ENCODE results near the gene CHODL.

Gene CHODL, protein sequence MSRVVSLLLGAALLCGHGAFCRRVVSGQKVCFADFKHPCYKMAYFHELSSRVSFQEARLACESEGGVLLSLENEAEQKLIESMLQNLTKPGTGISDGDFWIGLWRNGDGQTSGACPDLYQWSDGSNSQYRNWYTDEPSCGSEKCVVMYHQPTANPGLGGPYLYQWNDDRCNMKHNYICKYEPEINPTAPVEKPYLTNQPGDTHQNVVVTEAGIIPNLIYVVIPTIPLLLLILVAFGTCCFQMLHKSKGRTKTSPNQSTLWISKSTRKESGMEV

DNA sequence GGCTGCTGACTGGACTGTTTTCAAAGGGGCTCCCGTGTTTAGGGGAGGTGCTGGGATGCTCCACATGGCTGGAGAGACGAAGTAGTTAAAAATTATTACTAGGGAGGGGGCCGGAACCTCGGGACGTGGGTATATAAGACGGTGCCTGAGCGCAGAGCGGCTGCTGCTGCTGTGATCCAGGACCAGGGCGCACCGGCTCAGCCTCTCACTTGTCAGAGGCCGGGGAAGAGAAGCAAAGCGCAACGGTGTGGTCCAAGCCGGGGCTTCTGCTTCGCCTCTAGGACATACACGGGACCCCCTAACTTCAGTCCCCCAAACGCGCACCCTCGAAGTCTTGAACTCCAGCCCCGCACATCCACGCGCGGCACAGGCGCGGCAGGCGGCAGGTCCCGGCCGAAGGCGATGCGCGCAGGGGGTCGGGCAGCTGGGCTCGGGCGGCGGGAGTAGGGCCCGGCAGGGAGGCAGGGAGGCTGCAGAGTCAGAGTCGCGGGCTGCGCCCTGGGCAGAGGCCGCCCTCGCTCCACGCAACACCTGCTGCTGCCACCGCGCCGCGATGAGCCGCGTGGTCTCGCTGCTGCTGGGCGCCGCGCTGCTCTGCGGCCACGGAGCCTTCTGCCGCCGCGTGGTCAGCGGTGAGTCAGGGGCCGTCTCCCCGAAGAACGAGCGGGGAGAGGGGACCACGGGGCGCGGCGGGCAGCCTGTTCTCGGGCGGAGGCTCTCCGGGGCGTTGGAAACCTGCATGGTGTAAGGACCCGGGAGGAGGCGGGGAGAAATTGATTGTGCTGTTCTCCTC lies at the start of gene CHODL:
TSS of gene CHODL (plus strand) at position 163 of the 793 bp plus-strand sequence. CDS start at position 554, 391 bp downstream.
- no peak for TF ChIP-seq CTCF (IDR thresholded peaks at IDR 0.05; ENCODE audit: control extremely low read depth, extremely low read depth, low read depth, missing control alignments)
- DNase-seq (ENCODE audit: extremely low spot score), result no peak
- POLR2A ChIA-PET, result no interaction called here
- CTCF ChIA-PET, result no interaction called here

DNA sequence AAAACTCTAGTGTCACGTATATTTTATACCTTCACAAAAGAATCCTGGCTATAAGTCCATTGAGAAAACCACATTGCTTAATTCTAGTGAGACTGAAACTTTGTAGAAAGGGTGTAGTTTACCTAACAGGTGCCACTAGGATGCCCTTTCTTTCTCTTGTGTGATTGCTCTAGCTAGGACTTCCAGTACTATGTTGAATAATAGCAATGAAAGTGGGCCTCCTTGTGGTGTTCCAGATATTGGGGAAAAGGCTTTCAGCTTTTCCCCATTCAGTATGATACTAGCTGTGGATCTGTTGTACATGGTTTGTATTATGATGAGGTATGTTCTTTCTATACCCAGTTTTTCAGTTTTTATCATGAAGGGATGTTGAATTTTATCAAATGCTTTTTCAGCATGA lies 39.7 kb upstream of the CHODL start:
- TF ChIP-seq CTCF (IDR thresholded peaks at IDR 0.05; ENCODE audit: control extremely low read depth, extremely low read depth, low read depth, missing control alignments), result no peak
- DNase-seq (ENCODE audit: extremely low spot score), result no peak
- POLR2A ChIA-PET, result no interaction called here
- CTCF ChIA-PET, result no interaction called here

DNA sequence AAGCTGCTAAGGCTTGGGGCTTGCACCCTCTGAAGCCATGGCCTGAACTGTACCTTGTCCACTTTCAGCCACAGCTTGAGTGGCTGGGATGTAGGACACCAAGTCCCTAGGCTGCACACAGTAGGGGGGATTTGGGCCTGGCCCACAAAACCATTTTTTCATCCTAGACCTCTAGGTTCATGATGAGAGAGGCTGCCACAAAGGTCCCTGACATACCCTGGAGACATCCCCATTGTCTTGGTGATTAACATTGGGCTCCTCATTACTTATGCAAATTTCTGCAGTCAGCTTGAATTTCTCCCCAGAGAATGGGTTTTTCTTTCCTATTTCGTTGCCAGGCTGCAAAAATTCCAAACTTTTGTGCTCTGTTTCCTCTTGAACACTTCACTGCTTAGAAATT lies 26.3 kb upstream of the CHODL start:
- ChIA-PET POLR2A (no interaction called here), CTCF (interaction anchor here (1.2 kb wide), 1 partner anchor 9 kb away, joined by 4 read pairs; no protein-coding TSS in a partner anchor)
- DNase-seq (ENCODE audit: extremely low spot score), result no peak
- no peak for TF ChIP-seq CTCF (IDR thresholded peaks at IDR 0.05; ENCODE audit: control extremely low read depth, extremely low read depth, low read depth, missing control alignments)

DNA sequence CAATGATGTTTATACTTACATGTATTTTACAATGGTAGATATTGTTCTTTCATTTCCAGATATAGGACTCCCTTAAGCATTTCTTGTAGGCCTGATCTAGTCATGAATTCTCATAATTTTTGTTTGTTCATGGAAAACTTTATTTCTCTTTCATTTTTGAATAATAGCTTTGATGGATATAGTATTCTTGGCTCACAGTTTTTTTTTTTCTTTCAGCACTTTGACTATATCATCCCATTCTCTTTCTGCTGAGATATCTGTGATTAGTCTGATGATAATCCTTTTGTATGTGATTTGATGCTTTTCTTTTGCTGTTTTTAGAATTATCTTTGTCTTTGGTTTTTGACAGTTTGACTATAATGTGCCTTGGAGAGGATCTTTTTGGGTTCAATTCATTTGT lies 24.1 kb upstream of the CHODL start:
- ChIA-PET POLR2A (no interaction called here), CTCF (no interaction called here)
- DNase-seq (ENCODE audit: extremely low spot score), result no peak
- TF ChIP-seq CTCF (IDR thresholded peaks at IDR 0.05; ENCODE audit: control extremely low read depth, extremely low read depth, low read depth, missing control alignments), result no peak

DNA sequence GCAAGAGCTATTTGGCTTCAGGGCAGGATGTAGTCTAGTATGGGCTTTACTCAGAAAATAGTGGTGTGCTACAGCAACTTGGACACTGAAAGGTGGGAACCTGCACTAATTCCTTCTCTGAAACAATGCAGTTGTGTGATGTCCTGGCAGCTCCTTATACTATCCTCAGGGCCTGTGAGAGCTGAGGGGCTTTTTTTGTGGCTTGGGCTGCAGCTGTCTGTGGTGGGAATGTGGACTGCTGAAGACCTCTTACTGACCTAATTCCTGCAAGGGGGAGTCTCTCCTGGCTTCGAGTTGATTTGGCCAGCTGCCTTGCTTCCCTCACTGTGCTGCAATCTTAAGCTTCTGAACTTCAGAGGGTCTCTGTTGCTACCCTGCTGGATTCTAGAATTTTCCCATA lies 22.3 kb upstream of the CHODL start:
- DNase-seq (ENCODE audit: extremely low spot score), result no peak
- ChIA-PET CTCF (no interaction called here), POLR2A (no interaction called here)
- no peak for TF ChIP-seq CTCF (IDR thresholded peaks at IDR 0.05; ENCODE audit: control extremely low read depth, extremely low read depth, low read depth, missing control alignments)

DNA sequence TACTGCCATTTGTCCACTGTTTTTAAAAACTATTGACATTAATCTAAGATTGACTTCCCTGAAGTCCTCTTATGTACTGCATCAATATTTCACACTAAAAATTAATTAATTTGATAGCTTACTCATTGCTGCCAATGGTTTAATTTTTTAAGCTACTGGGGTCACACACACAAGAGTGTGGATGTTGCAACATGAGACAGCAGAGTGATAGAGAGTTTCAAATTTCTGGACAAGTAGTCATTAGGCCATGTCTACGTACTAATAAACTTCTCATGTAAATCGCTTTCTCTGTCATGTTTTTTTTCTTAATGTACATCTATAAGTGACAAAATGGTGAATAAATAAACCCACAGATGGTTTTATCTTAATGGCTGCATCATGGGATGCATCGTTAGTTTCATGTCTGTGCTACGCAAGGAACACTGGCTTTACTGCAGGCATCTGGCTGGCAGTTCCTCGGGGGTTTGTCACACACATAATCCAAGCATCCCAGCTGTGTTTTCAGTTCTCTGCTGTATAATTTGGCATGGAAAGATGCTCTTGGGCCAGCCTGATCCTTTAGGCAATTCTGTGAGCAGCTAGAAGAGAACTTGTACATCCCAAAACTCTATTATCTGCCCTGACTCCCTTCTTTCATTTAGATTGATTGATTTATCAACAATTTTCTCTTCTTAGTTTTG lies 16.4 kb upstream of the CHODL start:
- CTCF ChIA-PET, result no interaction called here
- TF ChIP-seq CTCF (IDR thresholded peaks at IDR 0.05; ENCODE audit: control extremely low read depth, extremely low read depth, low read depth, missing control alignments), result no peak
- no peak for DNase-seq (ENCODE audit: extremely low spot score)
- POLR2A ChIA-PET, result no interaction called here

Data from GM10248 (cell line).